ENCODE data around the gene MYRFL.

MYRFL gene

DNA sequence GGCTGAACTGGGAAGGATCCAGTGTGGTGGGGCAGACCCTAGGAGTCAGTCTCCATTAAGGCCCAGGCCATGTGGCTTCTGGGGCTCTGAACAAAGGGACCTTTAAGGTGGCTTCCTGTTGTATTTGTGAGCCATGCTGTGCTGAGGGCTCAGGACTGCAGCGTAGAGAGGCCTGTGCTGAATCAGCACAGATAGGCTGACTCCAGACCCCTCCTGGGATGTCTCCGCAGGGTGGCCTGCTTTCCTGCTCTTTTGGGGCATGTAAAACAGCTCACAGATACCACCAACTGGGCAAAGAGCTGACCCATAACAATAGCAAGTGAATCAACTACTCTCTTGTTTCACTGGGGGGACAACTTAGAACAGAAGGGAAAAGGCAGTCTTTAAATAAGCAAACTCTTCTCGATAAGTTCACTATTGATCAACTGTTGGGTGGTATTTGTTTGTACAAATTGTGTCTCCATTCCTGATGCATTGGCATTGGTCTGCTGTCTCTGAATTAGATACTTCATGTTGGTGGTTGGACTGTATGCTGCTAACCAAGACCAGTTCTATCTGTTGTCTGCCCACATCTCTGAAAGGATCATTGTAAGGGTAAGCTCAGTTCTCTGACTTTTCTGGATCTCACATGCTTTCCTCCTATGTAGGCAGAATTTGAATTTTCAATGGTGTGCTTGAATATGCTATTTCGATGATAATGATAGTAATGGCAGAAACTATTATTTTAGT lies 71.8 kb downstream of the MYRFL start:
- DNase-seq (ENCODE audit: low spot score) (no peak), FAIRE-seq (no peak)

DNA sequence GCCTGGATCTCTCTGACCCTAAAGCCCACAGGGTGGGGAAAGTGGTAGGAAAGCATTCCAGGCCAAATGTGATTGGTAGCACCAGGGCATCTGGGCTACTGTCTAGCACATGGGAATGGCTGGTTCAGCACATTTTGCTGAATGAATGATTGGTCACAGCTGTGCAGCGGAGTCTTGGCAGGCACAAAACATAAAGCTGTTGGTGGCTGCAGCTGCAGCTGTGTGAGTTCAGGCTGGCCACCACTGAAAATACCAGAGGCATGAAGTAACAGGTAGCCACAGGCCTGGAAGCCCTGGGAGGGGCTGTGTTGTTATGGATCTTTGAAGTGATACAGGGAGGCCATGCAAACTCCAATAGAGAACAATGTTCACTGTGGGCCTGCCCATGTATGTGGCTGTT lies 72.7 kb downstream of the MYRFL start:
- no peak for FAIRE-seq
- peak; percentile 37 for DNase-seq (ENCODE audit: low spot score)

DNA sequence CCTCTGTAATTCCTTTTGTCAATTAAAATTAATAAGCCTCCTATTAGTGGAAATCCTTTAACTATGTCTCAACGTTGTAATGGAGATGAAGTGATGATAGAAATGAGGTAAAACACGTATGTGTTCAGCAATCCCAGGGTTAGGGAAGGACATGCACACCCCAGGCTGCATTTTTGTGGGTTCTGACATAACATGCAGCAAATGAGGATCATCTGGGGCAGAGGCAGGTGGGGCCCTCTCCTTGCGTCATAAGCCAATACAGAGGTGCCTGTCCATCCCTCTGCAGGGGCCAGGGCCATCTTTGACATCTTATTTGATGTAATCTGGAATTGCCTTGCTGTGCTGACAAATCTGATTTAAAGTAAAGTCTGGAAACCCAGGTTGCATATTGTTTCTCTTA lies 73.2 kb downstream of the MYRFL start:
- FAIRE-seq (no peak), DNase-seq (ENCODE audit: low spot score) (no peak)

DNA sequence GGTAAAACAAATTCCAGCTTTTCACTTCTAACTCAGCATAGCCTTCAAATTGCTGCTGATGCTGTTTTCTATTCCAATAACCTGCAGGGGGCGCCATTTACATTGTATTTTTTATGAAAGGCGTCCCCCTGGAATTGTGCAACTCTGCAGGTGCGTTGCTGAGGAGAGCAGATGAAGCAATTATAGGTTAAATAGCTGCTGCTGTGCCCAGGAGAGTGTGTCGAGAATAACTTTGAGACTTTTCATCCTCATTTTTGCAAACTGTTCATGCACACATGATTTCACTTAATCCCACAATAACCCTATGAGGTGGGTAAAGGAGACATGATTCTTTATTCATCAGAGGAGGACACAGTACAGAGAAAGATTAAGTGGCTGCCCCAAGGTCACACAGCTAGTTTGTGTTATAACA lies 75.7 kb downstream of the MYRFL start:
- FAIRE-seq, result peak; percentile 15
- peak; percentile 33 for DNase-seq (ENCODE audit: low spot score)

- FAIRE-seq (no peak), DNase-seq (ENCODE audit: low spot score) (no peak)
These were observed 76.3 kb downstream of the MYRFL start for GRCh38 chr12:69901221-69901905.

DNA sequence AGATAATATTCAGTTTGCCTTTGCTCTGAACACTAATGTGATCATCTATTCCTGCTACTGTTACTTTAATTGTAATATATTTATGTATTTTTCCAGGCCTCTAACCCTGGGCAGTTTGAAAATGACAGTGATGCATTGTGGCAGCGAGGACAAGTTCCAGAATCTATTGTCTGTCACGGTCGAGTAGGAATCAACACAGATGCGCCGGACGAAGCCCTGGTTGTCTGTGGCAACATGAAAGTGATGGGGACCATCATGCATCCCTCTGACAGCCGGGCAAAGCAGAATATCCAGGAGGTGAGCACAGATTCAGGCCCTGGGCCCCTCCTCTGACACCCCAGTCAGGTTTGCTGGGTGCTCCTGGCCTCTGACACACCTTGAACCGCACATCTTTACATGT lies 78.5 kb downstream of the MYRFL start:
- FAIRE-seq, result no peak
- DNase-seq (ENCODE audit: low spot score), result no peak

- FAIRE-seq, result no peak
- DNase-seq (ENCODE audit: low spot score), result no peak
These were observed 79.8 kb downstream of the MYRFL start for GRCh38 chr12:69904777-69905176.

- FAIRE-seq, result no peak
- DNase-seq (ENCODE audit: low spot score), result no peak
These were observed 80.8 kb downstream of the MYRFL start for GRCh38 chr12:69905801-69906200.

DNA sequence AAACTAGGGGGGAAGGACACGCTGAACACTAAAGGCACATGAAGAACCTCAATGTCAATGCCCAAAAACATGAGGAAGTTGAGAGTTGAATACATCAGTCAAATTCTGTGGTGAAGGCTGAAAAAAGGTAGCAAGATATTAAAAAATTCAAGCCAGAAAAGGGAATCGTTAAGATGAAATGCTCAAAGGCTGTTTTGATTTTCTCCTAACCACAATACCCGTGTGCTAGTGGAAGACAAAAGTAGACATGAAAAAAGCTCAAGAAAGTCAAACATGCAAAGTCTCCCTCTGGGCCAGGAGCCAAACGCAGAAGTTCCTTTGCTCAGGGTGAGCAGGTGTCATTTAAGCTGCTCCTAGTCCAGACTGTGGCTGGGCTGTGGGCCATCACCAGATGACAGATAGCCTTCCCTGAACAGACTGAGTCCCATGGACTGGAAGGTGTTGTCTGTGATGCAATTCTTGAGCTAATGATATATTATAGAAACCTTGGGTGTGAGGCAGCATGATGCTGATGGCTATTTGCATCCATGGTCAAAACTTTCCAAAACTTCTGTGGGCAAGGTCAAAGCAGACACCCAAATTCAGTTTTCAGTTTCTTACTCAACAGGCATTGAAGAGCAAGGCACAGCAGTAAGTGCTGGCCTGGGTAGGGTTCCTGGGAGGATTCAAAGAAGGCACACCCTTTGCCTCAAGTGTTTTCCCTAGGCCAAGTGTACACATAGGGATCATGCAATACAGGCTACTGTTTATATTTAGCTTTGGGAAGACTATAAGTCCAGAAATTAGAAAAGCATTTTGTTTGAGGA lies 81.6 kb downstream of the MYRFL start:
- no peak for DNase-seq (ENCODE audit: low spot score)
- FAIRE-seq, result no peak

DNA sequence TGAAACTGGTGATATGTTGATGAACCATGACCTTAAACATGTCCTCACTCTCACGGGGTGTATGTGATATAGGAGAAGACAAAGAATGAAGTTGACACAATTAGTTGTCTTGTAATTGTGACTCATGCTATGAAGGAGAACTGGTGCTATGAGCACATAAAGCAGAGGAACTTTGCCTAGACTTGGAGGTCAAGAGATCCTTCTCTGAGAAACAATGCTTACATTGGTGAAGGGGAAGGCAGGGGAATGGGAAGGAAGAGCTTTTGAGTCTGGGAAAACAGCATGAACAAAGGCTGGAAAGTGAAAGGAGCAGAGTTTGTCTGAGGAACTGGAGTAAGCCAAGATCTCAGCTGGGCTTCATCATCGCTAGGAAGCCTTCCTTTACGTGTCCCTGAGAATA lies 83.2 kb downstream of the MYRFL start:
- no peak for FAIRE-seq
- DNase-seq (ENCODE audit: low spot score), result no peak

- FAIRE-seq (no peak), DNase-seq (ENCODE audit: low spot score) (no peak)
These were observed 85.7 kb downstream of the MYRFL start for GRCh38 chr12:69910694-69911093.

DNA sequence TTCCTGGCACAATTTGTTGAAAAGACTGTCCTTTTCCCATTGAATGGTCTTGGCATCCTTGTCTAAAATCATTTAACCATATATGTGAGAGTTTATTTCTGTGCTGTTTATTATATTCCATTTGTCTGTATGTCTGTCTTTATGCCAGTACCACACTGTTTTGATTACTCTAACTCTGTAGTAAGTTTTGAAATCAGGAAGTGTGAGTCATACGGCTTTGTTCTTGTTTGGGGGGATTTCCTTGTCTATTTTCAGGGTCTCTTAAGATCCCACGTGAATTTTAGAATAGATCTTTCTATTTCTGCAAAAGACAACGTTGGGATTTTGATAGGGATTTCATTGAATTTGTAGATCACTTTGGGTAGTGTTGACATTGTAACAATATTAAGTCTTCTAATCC lies 88.5 kb downstream of the MYRFL start:
- no peak for FAIRE-seq
- DNase-seq (ENCODE audit: low spot score), result no peak

- no peak for DNase-seq (ENCODE audit: low spot score)
- no peak for FAIRE-seq
These were observed 90.9 kb downstream of the MYRFL start for GRCh38 chr12:69915964-69916363.

DNA sequence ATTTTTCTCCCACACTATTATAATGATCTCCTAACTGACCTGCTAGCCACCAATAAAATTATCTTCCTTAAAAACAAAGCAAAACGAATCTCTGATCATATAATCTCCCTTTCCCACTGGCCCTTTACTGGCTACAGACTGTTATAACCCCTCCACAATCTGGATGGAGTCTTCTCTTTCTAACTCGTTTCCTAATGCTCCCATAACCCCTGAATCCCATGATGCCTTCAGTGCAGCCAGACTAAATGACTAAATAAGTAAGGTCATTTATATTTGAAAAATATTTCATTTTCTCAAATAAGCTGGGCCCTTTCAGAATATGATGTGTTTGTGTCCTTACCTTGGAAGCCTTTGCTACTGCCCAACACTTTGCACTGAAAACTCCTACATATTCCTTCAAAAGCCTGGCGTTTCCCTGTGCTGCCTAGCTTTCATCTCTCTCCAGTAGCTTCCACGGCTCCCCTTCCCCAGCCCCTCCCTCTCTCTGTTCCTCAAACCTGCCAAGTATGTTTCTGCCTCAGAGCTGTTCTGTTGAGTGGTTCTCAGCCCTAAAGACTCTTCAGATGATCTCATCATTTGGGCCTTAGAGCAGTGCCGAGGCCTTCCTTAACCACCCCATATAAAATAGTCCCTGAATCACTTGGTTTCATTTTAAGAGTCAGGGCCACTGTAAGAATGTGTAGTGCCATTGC lies 91.7 kb downstream of the MYRFL start:
- DNase-seq (ENCODE audit: low spot score) (no peak), FAIRE-seq (no peak)

- no peak for FAIRE-seq
These were observed 93.3 kb downstream of the MYRFL start for GRCh38 chr12:69918287-69918686.

DNA sequence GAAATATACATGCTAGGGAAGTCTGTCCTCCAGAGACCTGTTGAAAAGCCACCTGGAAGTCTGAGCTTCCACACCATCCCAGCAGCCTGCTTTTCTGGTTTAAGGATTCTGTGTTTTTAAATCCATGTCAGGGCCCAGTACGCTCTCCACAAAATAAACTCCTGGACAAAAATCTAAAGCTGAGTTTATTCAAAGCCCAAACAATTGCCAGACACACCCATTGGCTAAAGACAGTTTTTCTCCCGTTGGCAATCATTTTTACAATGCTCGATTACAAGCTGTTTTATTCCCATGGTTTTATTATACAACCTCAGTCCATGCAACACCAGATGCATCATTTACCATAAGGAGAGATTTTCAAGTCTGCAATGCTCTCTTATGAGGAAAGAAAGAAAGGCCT lies 94.5 kb downstream of the MYRFL start:
- DNase-seq (ENCODE audit: low spot score) (no peak), FAIRE-seq (no peak)

More at GRCh38 chr12:69918287-69918686, 93.3 kb downstream of the MYRFL start:
- no peak for DNase-seq (ENCODE audit: low spot score)

DNA sequence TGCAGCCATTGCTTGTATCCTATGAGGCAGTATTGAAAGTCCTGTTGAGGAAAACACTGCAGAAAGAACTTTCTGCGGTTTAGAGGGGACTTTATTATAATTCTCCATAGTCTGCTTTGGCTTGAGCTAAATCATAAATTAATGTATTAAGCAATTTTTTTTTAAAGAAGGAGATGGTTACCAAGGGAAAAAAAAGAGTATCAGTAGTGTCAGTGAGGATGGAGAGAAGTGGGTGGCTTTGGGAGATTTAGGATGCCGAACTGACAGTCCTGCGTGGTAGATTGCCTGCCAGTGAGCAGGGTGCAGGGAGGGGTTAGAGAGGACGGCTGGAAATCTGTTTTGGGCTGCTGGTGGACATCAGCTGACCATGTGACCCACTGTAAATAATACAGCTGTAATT lies 96.8 kb downstream of the MYRFL start:
- FAIRE-seq (no peak), DNase-seq (ENCODE audit: low spot score) (no peak)

DNA sequence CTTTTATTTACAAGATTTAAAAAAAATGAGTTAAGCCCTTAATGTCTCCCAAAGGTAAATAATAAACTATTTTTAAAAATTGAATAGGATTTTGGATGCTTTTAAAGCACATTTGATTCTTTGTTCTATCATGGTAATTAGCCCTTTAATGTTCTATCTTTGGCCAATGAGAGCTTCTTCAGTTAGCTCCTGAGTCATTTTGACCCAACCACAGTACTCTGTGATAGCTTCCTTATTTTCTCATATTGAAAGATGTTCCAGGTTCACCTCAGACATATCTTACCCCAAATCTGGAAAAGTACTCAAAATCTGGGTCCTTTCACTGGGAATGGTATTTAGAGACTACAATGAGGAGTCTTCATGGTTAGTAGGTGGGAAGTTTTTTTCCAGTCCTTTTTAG lies 98.0 kb downstream of the MYRFL start:
- FAIRE-seq (no peak), DNase-seq (ENCODE audit: low spot score) (no peak)

DNA sequence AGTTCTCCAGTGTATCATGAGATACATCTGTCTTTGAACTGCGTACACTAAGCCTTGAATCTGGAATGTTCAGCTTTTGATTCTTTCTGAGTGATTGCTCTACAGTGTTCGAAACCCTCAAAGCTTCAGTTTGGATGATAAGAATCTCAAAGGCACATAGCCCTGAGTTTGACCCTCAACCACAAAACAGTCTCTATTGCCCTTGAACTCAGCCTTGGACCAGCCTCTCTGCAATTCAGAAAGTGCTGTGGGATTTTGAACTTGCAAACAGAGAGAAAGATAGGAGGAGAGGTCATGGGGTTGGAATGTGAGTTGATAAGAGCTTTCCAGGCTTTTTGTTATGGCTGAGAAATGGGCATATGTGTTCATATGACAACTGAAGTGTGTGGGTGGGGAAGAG lies 100.3 kb downstream of the MYRFL start:
- no peak for FAIRE-seq
- DNase-seq (ENCODE audit: low spot score), result no peak

- DNase-seq (ENCODE audit: low spot score) (no peak), FAIRE-seq (no peak)
These were observed 102.1 kb downstream of the MYRFL start for GRCh38 chr12:69927164-69927563.

DNA sequence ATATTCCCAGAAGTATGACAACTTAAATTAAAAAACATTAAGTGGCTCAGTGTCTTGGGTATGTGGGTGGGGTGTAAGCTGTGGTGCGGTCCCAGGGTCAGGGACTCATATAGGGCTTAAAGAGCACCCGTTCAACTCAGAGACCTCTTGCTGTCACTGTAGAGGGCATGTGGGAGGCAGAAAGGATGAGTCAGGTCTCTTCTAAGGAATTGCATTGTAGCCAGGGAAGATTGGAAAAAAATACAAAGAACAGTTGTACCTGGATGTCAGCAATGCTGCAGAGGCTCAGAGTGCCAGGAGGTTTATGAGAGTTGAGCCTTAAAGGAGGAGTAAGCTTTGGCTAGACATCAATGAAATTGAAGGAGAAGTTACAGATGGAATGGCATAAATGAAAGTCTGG lies 104.1 kb downstream of the MYRFL start:
- no peak for DNase-seq (ENCODE audit: low spot score)
- FAIRE-seq, result no peak

- FAIRE-seq (no peak), DNase-seq (ENCODE audit: low spot score) (no peak)
These were observed 104.5 kb downstream of the MYRFL start for GRCh38 chr12:69929531-69929930.
